ENCODE results near the gene NFATC1.

GRCh38 chr18:79455261-79455660 is 59.5 kb downstream of the NFATC1 start:
- TF ChIP-seq POLR2A (IDR thresholded peaks at IDR 0.05) = no peak
- no peak for TF ChIP-seq CTCF (IDR thresholded peaks at IDR 0.05)
- TF ChIP-seq POLR2AphosphoS5 (IDR thresholded peaks at IDR 0.05) = no peak
